CD4-positive, alpha-beta T cell treated with Interferon alpha-2 for 1 hour (primary cell): ENCODE measurements around the gene MTHFD1.
A peak's percentile ranks its signal among the peaks of the same experiment; 100 is the strongest.

Experiments
- DNase-seq, 2 donors: peaks; one replicate each; pipeline ENCODE4 v3.0.0-alpha.2; 2020 to 2022

Gene MTHFD1

DNA sequence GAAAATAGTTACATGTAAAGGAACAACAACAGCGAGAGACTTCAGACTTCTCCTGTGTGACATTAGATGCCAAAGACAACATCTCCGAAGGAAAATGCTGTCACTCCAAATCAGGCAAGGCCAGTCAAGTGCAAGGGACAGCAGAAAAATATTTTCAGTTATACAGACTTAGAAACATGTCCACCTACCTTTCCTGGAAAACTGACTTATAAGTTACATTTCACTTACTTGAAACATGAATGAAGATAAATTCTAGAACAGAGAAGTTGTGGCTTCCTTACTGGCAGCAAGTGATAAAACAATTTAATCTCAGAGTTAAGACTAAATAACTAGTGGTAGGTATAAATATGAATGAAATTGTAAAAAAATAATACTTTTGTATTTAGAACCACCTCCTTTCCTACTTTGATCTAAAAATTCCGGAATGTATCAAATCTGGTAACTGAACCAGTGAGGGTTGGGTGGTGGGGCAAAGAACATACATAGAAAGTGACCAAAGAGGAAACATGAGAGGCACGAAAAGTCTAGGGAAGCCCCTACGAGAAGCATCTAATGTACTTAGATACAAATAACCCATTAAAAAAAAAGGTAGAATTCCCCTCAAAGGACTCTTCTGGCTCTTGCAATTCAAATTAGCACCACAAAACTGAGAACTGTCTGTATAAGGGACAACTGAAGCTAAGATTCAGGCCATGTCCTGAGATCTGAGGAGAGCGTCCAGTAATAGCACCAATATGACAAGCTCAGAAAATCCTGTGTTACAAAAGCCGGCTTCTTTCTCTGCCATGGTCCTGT lies 21.2 kb downstream of the MTHFD1 start:
- DNase-seq = no peak

DNA sequence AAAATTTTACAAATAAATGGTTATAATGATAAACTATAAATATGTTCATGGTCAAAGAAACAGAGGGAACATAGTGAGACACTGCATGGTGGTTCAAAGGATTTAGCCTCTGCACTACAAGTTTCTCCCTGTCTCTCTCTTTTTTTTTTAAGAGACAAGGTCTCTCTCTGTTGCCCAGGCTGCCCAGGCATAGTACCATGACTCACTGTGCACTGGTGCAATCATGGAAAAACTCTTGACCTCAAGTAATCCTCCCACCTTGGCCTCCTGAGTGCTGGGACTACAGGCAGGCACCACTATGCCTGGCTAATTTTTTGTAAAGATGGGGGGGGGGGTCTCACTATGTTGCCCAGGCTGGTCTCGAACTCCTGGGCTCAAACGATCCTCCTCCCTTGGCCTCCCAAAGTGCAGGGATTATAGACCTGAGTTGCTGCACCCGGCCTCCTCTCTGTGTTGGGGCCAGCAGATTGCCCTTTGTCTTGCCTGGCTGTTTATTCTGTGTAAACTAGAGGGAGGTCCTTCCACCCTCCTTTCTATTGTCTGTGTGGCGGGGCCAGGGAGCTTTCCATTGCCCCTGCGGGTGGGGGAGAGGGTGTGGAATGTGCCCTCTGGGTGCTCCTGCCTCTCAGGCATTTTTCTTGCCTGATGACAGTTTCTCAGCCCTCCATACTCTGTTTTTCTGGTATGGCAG lies 22.1 kb downstream of the MTHFD1 start:
- no peak for DNase-seq

DNA sequence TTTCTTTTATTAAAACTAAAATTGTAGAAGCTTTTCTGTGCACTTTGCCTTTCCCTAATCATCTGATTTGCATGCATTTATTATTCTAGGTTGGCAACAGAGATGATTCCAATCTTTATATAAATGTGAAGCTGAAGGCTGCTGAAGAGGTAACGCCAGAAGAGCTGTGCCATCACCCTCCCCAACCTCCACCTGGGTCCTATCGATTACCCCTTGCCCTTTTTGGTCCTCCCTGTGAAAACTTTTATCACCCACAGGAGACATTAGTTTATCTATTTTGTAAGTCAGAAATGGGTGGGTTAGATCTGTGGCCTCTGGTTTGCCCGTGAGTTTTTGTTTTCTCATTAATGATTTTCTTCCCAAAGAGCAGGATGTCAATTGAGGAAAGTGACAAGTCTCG lies 22.8 kb downstream of the MTHFD1 start:
- no peak for DNase-seq

DNA sequence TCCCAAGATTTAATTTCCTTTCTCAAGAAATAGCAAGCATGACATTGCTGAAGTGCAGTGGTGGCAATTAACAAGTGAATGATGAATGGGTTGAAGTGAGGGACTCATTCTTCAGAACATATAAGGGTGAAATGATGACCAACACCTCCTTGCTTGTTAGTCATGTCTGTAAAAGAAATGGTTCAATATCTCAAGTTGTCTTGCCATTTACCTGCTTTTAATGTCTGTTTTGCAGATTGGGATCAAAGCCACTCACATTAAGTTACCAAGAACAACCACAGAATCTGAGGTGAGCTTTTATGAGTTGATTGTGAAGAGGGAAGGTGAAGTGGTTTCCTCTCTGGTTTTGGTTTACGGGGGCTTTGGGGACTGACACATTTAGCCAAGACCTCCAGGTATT lies 24.1 kb downstream of the MTHFD1 start:
- DNase-seq = no peak

DNA sequence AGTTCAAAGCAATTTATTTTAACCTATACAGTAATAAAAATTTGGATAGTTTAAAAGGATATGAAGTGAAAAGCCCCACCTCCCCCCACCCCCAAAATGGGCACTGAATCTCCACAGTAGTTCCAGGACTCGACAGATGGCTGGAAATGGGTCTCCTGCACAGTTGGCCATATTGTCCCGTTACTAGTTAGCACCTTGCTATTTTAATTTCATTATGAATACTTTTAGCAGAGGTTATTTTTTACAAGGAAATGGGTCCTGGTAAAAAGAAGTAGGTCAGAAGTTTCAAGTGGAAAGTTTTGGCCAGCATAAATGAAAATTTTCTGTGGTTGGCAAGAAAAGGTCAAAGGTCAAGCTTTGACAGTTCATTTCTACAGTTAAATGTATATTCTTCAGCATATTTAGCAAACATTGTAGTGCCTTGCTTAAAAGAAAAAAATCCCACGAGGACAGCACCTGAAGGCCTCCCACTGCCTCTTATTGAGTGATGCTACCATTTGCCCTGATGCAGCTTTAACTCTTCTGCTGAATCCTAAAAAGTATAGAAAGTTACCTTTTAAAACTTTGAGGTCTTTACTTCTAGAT lies 28.3 kb downstream of the MTHFD1 start:
- DNase-seq = no peak

DNA sequence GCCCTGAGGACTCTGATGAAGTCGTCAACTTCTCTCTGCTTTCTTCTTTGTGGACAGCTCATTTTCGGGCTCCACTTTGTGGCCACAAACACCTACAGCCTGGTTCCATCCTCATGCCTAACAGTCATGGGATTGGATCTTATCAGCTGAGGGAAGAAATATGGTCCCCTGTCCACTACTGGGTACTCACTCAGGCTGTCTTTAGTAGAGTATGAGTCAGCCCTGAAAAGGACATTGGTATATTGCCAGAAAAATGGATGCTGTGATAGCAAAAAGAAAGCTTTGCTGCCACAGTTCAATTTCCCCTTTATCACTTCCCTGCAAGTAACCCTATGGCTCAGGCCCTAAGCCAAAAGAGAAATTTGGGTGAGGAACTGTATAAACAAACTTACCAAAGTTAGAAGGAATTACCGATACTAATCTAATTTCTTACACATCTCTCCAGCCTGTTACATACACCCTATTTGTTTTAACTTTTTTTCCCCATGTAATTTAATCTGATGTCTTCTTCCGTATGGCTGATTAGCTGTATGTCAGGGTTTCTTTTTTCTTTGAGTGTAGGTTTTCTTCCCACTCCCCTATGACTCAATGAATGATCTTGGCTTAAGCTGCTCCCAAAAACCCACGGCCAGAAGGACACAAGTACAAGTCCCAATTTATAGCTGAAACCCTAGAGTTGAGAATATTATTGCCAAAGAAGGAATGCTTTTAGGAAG lies 29.1 kb downstream of the MTHFD1 start:
- DNase-seq = no peak

DNA sequence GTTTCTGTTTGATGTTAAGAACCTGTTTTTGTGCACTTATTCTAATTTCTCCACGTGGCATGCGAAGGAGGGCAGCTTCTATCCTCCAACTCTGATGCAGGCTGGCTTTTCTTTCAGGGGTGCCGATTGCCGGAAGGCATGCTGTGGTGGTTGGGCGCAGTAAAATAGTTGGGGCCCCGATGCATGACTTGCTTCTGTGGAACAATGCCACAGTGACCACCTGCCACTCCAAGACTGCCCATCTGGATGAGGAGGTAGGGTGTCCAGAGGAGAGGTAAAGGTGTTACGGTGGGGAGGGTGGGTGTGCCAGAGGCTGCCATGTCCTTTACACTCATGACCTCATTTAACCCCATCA lies 29.6 kb downstream of the MTHFD1 start:
- no peak for DNase-seq

DNA sequence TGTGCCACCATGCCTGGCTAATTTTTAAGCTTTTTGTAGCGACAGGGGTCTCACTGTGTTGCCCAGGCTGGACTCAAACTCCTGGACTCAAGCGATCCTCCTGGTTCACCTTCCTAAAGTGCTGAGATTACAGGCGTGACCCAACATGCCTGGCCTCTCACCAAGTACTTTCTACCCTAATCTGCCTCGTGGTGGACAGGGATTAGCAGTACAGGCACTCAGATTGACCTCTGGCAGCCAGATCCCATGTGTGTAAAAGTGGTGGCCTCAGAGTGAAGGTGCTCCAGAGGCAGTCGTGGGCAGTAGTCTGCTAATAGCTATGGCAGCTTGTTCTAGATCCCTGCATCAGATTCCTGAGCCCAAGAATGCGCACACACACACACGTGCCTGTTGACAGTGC lies 30.9 kb downstream of the MTHFD1 start:
- DNase-seq = no peak

DNA sequence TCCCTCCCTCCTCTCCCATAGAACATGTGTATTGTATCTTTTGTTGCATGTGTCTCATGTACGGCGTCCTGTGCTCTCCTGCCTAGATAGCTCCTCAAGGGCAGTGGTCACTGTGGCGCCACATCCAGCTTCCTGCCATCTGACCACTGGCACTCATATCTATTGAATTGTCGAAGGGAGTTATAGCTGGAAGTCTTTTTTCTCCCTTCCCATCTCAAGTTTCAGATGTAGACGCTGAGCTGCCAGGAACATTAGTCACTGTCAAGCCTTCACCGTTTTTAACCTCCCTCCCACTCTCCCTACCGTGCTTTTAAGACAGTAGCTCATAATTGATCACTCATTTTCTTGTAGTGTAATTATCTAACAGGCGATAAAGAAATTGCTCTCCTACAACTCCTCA lies 33.0 kb downstream of the MTHFD1 start:
- no peak for DNase-seq

DNA sequence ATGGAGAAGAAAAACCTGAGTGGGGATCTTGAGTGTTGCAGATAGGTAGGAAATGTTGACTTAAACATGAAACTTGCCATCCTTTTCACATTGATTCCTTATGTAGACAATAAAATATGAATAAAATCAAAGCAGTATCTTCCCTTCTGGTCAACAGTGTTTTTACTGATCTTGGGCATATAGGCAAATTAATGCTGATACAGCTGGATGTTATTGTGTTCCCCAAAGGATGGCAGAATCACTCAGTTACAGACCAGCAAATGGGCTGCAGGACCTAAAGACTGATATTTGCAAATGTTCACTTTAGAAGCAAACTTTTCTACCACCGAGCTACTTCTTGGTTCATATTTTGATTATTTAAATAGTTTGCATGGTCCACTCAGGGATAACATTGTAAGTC lies 33.9 kb downstream of the MTHFD1 start:
- DNase-seq = no peak

DNA sequence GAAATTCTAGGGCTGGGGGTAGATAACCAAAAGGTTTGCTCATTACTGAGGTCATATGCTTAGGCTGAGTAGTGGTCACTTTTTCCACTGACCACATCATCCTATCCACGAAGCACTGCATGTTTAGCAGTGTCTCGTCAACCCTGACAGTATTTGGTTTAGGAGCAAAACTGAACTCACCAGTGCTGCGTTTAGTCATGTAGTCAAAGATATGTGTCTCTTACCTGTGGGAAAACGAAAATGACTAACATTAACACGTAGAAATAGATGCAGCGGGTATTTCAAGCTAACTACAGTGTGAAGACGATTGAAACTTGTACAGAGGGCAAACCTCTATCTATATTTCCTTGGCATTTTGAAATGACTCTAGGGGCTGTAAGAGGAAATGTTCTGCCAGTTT lies 34.6 kb downstream of the MTHFD1 start:
- DNase-seq = no peak

DNA sequence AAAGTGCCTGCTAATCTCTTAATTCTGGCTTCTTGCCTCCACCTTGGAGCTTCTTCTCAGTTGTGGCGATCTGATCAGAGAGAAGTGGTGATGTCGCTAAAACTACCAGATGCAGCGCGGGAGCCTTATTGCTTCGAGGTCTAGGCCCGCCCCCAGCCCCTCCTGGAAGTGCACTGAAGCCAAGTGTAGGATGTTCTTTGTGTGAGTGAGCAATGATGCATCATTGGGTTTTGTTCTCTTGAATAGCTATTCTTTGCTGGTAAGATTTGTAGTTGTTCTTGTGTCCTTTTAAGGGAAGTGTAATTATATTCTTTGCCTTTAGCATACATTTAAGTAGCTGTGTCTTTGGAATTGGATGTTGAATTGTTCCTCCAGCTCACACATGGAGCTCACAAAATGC lies 35.8 kb downstream of the MTHFD1 start:
- no peak for DNase-seq

DNA sequence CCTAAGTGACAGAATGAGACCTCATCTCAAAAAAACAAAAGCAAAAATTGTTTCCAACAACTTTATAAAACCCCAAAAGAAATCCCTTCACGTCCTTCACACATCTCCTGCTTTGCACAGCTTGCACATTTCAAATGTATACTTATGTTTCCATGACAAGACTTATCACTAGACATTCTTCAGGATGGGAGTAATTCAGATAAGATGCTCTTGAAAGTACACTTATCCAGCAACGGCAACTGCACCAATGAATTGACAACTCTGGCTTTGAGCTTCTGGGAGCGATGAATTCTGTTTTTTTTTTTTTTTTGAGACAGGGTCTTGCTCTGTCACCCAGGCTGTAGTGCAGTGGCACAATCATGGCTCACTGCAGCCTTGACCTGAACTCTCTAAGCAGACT lies 46.4 kb downstream of the MTHFD1 start:
- DNase-seq = no peak

DNA sequence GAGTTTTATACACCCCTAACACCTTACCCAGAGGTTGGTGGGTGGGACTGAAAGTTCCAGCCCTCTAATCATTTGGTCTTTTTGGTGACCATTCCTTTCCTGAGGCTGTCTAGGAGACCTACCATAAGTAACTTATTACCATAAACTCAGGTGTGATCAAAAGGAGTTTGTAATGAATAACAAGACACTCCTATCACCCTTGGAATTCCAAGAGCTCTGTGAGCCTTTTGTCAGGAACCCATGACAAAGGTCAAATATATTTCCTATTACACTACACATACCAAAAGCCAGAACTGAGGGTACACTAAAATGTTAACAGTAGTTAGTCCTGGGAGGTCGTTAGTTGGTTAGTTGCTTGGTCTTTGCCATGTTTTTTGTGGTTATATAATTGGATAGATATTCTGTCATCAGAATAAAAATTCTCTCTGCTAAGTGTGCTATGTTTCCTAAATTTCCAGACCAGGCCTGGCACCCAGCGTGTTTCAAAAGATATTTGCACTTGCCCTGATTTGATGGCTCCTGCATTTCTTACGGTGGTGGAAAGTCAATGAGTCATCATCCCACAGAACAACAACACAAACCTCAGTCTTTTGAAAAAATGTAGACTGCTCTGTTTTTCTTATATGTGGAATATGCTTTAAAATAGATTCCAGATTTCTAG lies 50.2 kb downstream of the MTHFD1 start:
- no peak for DNase-seq

DNA sequence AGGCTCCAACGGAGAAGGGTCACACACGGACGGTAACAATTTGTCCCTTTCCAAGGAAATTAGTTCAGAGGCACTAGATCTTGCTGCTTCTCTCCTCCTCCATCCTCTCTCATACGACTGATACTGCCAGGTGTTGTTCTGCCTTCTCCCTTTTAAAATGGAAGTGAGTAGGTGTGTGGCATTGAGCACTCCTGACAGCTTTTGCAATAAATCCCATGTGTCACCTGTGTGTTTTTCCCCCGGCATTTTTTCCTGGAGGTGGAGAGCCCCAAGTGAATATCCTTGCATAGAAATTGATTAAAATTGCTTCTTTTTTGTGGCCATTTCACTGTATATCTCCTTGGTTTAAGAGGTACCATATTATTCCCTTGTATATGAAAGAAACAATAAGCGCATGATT lies 51.0 kb downstream of the MTHFD1 start:
- no peak for DNase-seq

DNA sequence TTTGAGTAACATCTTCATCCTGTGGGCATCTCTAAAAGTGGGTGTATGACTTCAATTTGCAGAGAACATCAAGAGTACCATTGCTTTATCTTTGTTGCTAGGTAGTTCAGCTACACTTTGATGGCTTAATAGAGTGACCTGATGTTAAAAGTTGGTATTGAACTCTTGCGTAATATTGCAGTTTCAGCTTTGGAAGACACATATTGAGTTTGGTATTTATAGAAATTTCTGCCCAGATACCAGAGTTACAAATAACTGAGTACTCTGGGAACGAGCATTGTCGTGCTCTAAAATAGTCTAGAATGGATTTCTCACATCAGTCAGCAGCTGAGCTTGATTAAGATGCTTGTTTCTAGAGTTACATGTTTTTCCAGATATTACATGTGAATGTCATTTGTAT lies 52.3 kb downstream of the MTHFD1 start:
- DNase-seq = no peak

DNA sequence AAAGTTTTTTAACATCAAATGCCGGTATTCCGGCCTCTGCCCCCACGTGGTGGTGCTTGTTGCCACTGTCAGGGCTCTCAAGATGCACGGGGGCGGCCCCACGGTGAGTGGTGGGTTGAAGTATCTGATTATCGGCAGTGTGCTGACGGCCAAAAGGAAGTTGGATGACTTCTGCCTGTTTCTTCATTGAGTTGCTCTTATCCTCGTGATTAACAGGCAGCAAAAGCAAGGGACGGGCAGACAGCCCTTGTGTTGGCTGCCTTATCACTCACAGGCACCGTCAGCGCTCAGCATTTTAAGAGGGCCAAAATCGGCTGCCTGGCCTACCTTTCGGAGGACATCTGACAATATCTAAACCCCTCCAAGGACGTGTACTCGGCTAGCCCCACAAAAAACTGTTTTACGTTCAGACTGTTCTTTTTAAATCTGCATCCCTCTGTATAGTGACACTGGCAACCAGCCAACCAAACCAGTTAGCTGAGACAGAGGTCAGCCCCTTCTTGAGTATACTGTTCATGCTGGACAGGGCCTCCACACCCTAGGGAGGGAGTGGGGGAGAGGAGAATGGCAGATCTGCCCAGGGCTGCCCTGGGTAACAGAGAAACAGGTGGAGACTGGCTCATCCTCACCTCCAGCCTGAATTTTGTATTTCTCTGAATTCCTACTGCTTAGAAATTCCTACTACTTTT lies 54.3 kb downstream of the MTHFD1 start:
- no peak for DNase-seq

DNA sequence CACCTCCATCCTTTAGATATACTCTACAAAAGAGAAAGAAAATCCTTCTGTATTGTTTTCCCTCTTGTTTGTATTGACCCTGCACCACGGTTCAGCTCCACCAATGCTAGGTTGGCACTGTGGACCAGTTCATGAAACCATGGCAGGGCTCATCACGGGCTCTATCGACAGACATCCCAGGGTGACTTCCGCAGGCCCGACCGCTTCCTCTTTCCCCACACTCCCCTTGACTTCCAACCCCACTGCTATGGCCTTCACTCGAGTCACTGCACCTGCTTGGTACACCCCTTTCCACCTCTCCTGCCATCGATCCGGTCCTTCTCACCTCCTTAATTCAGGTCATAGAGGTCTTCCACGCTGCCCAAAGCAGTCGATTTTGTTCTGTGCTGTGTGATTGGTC lies 56.0 kb downstream of the MTHFD1 start:
- DNase-seq = no peak

DNA sequence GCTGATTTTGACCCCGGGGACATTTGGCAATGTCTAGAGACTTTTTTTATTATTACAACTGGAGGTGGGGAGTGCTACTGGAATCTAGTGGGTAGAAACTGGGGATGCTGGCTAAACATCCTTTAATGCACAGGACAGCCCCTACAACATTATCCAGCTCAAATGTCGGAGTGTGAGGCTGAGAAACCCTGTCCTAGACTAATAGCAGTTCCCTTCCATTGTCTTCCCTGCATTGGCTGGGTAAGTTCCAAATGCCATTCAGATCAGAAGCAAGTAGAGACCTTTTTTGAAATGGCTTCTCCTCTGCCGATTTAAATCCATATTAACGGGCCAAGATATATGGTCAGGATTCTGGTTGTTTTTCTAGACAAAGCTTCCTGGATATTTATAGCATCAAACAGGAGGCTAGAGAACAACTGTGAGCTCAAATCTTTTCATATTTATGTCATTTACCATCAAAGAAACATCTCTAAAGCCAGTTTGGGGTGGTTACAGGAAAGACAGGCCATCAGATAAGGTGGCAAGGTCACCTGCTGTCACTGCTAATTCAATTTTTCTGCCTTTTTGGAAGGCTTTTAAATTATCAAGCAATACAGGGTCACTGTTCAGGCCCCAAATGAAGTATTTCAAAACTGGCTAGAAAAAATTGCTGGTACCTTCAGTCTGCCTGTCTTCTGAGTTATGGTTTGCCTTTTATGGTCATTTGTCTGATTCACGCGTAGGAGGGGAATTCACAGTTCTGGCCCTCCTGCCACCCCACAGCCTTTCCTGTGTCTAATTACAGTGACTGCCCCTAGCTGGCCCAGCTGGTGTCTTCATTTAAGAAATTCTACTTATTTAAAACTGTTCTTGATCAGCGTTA lies 57.1 kb downstream of the MTHFD1 start:
- peak; percentile 55 to 72 for DNase-seq

DNA sequence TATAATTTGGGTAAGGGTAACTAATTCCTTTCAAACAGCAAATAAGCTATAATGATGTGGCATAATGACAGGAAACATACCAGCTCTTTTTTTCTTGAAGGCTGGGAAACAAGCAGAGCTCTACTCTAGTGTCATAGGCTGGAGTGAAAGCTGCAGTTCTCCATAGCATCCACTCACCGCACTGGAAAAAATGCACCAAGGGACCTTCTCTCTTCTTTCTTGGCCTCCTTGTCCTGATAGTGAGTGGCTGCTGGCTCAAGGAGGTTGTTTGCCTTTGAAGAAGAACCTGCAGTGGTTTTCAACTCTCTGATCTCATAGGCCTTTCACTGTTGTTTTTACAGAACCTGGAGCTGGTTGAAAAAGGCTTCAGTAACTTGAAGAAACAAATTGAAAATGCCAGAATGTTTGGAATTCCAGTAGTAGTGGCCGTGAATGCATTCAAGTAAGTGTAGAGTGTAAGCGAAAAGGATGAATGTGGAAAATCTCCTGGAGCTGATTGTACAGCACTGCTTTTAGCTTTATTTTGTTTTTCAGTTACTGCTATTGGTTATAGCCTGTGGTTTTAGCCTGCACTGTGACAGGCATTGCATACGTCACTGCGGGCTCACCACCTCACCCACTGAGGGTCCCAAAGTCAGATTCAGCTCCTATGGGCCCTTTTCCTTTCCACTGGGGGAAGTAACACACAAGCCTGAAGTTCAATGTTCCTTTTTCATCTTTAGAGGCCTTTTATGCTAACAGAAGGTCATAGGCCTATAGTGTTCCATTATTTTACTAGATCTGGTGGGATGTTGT lies 59.9 kb downstream of the MTHFD1 start:
- peak in 1 of 2 donors; percentile 27 for DNase-seq

DNA sequence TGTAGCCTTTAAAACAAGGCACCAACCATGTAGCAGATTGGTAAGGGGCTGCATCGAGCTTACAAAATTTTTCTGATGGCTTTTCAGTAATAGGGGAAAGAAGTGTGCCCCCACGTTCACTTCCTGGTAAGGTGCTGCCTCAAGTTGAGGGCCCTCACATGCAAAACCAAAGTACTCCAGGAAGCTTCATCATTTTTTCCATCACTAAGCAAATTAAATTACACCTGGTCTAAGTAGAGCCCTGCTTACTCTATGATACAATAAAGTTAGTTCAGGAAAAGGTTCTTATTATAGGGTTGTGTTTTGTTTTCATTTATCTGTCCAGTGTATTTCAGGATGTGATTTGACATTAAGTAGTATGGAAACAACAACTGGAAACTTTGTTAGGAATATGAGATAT lies 62.1 kb downstream of the MTHFD1 start:
- no peak for DNase-seq
